Activated CD4-positive, alpha-beta T cell treated with anti-CD3 and anti-CD28 coated beads for 36 hours (primary cell): ENCODE data around the gene DNAH10. TPM values are rescaled to one million over a fixed set of nuclear protein-coding genes. Genes with fewer than 3 reads are reported as not detected.
"Not testable (repeated sequence)": the region's sequence is repeated elsewhere in the genome, so short reads cannot be mapped to it uniquely, and the experiment has no call there.

Experiments used
- ATAC-seq: fragments of 200-7000 bp; cut with Tn5 transposase; one replicate; pipeline ENCODE4 v1.10.0; 2021; ENCODE audit warnings: mild to moderate bottlenecking, moderate library complexity
- CTCF ChIA-PET: fragments of 350-600 bp; sonication (Branson Sonifier 250); formaldehyde crosslinking; loops from one replicate; lab custom pipeline; 2021; ENCODE audit warnings: antibody characterized with exemption; lab: Charles Lee
- POLR2A ChIA-PET: fragments of 350-600 bp; sonication (Branson Sonifier 250); formaldehyde crosslinking; loops from one replicate; lab custom pipeline; 2021; ENCODE audit warnings: antibody characterized with exemption, inconsistent platforms; lab: Charles Lee
- DNase-seq: peaks from one replicate; pipeline ENCODE4 v3.0.0-alpha.2; 2020
- H3K27ac Mint-ChIP-seq: one replicate; pipeline ENCODE4 v1.8.0; 2021; ENCODE audit warnings: mixed read lengths
- H3K27me3 Mint-ChIP-seq: one replicate; pipeline ENCODE4 v1.8.0; 2021; ENCODE audit warnings: mixed read lengths
- H3K36me3 Mint-ChIP-seq: one replicate; pipeline ENCODE4 v1.8.0; 2021; ENCODE audit warnings: low read depth, mixed read lengths
- H3K4me1 Mint-ChIP-seq: one replicate; pipeline ENCODE4 v1.8.0; 2021; ENCODE audit warnings: mixed read lengths
- H3K4me3 Mint-ChIP-seq: one replicate; pipeline ENCODE4 v1.8.0; 2021; ENCODE audit warnings: mild to moderate bottlenecking, moderate library complexity, mixed read lengths
- H3K9me3 Mint-ChIP-seq: one replicate; pipeline ENCODE4 v1.8.0; 2021; ENCODE audit warnings: low read depth, mixed read lengths
- intact Hi-C, 2 experiments: fragments of 100-400 bp; cut with DNase I in 1 of 2; cut with micrococcal nuclease in 1 of 2; formaldehyde crosslinking; loops; one replicate each; pipeline versions ENCODE4 v1.14.2 to v1.15.1; 2022 to 2024; cut with DNase I, micrococcal nuclease
- total RNA-seq, 2 experiments: library from RNA; stranded (reverse); gene quantifications; one replicate each; pipeline ENCODE4 v1.2.3, GENCODE V29; 2021

DNAH10 gene
- total RNA-seq, 2 experiments from 2014 or later: 0.16 to 0.37 TPM

- no peak for DNase-seq
- ATAC-seq: no peak
- intact Hi-C loops: no loop called here
- H3K27me3 Mint-ChIP-seq: no peaks in the 10 kb centered on the region
- peaks cover 11% of the 10 kb centered on the region for H3K4me1 Mint-ChIP-seq
- no peak overlapping the region for H3K4me3 Mint-ChIP-seq
- ChIA-PET POLR2A (no interaction called here), CTCF (interaction anchor here (0.6 to 1.9 kb wide), 3 partner anchors 17 to 456 kb away, joined by 3 to 6 read pairs (median 4); no protein-coding TSS in a partner anchor)
- no peaks in the 10 kb centered on the region for H3K9me3 Mint-ChIP-seq
- no peak overlapping the region for H3K27ac Mint-ChIP-seq
- peaks cover 14% of the 10 kb centered on the region for H3K36me3 Mint-ChIP-seq
Measured at GRCh38 chr12:123942911-123943648, 181.0 kb downstream of the DNAH10 start.

- H3K27ac Mint-ChIP-seq: no peak overlapping the region
- CTCF ChIA-PET: interaction anchor here (1.9 kb wide), 1 partner anchor 42 kb away, joined by 6 read pairs; no protein-coding TSS in a partner anchor
- H3K9me3 Mint-ChIP-seq: no peaks in the 10 kb centered on the region
- H3K4me1 Mint-ChIP-seq: peaks cover 4% of the 10 kb centered on the region
- H3K27me3 Mint-ChIP-seq: no peaks in the 10 kb centered on the region
- ATAC-seq (no peak), DNase-seq (no peak)
- no peak overlapping the region for H3K4me3 Mint-ChIP-seq
- H3K36me3 Mint-ChIP-seq: peaks cover 14% of the 10 kb centered on the region
- POLR2A ChIA-PET: no interaction called here
- intact Hi-C loops: no loop called here
Measured at GRCh38 chr12:123943816-123944215, 181.7 kb downstream of the DNAH10 start.

DNA sequence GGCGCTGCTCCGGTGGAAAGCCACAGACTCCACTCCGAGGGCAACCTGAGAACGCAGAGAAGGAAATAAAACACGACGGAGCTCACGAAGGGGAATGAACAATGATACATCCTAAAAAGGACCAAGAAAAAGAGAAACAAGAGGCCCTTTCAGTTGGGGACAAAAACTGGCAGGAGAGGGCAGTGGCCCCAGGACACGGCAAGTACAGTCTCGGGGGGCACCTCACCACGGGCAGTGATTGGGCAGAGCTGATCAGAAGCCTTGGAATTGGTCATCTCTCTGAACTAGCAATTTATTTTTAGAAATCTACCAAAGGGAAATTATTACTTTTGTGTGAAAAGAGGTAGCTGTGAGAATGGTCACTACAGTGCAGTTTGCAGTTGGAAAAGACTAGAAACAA, 182.6 kb downstream of the DNAH10 start:
- ATAC-seq (no peak), DNase-seq (no peak)
- intact Hi-C loops: no loop called here
- no peak overlapping the region for H3K27ac Mint-ChIP-seq
- H3K4me1 Mint-ChIP-seq: no peaks in the 10 kb centered on the region
- H3K9me3 Mint-ChIP-seq: no peaks in the 10 kb centered on the region
- CTCF ChIA-PET: interaction anchor here (0.6 kb wide), 1 partner anchor 57 kb away, joined by 3 read pairs; no protein-coding TSS in a partner anchor
- H3K27me3 Mint-ChIP-seq: no peaks in the 10 kb centered on the region
- POLR2A ChIA-PET: interaction anchor here (0.6 kb wide), 1 partner anchor 103 kb away, joined by 3 read pairs; no protein-coding TSS in a partner anchor
- no peak overlapping the region for H3K4me3 Mint-ChIP-seq
- H3K36me3 Mint-ChIP-seq: peaks cover 14% of the 10 kb centered on the region

DNA sequence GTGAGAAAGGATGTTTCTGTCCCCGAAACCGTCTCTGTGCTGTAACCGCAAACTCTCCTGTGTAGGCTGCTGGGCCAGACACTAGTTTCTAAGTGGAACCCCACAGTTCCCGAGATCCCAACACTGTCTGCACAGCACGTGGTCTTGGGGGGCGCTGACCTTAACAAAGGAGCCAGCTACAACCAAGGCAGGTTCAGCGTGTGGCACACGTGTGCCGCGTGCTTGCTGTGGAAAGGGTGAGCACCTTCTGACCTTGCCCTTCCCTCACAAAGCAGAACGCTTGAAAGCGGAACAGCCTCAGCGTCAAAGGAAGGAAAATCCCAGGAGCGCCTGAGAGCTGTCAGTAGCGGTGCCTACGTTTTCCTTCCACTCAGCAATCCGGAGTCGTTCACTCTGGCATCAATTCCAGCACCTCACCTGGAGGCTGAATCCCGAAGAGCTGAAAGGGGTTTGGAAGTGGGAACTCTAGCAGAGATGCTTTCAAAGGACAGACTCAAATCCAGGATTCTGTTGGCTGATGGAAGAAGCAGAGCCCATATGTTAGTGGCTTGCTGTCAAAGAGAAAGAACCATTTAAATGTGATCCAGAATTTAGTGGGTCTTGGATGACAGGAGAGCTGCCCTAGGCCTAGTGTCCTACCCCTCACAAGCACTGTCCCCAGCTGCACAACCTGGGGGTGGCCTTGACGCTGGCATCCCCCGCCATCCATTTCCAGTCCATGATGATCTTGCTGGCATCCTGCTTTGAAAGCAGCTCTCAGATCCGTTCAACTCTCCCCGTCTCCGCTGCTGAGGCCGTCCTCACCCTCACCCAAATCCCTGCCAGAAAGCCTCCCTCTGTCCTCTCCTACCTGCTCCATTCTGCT, 183.4 kb downstream of the DNAH10 start:
- intact Hi-C loops: no loop called here
- Mint-ChIP-seq H3K4me3 (no peak overlapping the region), H3K27ac (no peak overlapping the region), H3K9me3 (no peaks in the 10 kb centered on the region), H3K36me3 (peaks cover 14% of the 10 kb centered on the region), H3K27me3 (no peaks in the 10 kb centered on the region), H3K4me1 (no peaks in the 10 kb centered on the region)
- POLR2A ChIA-PET: interaction anchor here (0.6 kb wide), 1 partner anchor 103 kb away, joined by 3 read pairs; no protein-coding TSS in a partner anchor
- DNase-seq: no peak
- no peak for ATAC-seq
- CTCF ChIA-PET: no interaction called here

DNA sequence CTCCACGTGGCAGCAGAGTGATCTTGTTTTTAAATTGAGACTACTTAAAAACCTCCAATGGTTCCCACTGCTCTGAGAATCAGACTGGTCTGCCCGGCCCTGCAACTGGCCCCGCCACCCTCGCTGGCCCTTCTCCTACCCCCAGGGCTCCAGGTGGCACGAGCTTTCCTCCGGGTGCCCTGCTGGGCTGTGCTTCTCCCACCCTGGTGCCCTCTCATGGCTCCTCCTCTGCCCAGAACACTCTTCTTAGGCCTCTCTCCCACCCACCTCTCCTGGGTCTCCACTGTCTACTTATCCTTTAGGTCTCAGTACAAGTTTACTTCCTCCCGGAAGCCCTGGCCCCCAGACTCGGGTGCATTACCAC, 184.0 kb downstream of the DNAH10 start:
- Mint-ChIP-seq H3K4me3 (no peak overlapping the region), H3K9me3 (no peaks in the 10 kb centered on the region), H3K27ac (no peak overlapping the region), H3K27me3 (no peaks in the 10 kb centered on the region), H3K4me1 (no peaks in the 10 kb centered on the region), H3K36me3 (peaks cover 14% of the 10 kb centered on the region)
- intact Hi-C loops: no loop called here
- CTCF ChIA-PET: no interaction called here
- no peak for DNase-seq
- ATAC-seq: no peak
- POLR2A ChIA-PET: no interaction called here

- ATAC-seq, H3K4me3 Mint-ChIP-seq, H3K9me3 Mint-ChIP-seq, H3K27me3 Mint-ChIP-seq, intact Hi-C loops, CTCF ChIA-PET, DNase-seq, POLR2A ChIA-PET, H3K27ac Mint-ChIP-seq, H3K4me1 Mint-ChIP-seq: not testable (repeated sequence)
- H3K36me3 Mint-ChIP-seq: peaks cover 10% of the 10 kb centered on the region
Measured at GRCh38 chr12:123946516-123947505, 184.7 kb downstream of the DNAH10 start.

DNA sequence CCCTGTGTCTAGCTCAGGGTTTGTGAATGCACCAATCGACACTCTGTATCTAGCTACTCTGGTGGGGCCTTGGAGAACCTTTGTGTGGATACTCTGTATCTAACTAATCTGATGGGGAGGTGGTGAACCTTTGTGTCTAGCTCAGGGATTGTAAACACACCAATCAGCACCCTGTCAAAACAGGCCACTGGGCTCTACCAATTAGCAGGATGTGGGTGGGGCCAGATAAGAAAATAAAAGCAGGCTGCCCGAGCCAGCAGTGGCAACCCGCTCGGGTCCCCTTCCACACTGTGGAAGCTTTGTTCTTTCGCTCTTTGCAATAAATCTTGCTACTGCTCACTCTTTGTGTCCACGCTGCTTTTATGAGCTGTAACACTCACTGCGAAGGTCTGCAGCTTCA, 185.4 kb downstream of the DNAH10 start:
- H3K4me1 Mint-ChIP-seq, CTCF ChIA-PET, POLR2A ChIA-PET, H3K9me3 Mint-ChIP-seq, H3K27ac Mint-ChIP-seq, DNase-seq, ATAC-seq, intact Hi-C loops, H3K4me3 Mint-ChIP-seq, H3K27me3 Mint-ChIP-seq, H3K36me3 Mint-ChIP-seq: not testable (repeated sequence)

DNA sequence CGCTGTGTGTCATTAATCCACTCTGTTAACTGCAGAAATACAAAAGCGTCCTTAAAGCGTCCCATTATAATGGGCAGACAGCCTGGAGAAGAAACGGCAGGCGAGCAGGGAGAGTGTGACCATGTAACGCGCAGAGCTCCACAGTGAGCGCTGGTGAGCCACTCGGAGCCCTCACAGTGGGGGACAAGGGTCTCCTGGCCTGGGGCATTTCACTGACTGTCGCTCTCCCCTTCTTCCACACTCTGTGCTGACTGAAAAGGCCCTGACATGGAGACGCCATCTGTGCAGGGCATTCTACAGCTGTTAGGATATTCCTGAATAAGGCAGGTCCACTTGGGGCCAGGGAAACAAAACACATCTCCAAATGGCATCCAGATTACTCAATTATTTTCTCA, 186.3 kb downstream of the DNAH10 start:
- Mint-ChIP-seq H3K9me3 (no peaks in the 10 kb centered on the region), H3K4me1 (no peaks in the 10 kb centered on the region), H3K27ac (no peak overlapping the region), H3K4me3 (no peak overlapping the region), H3K36me3 (no peaks in the 10 kb centered on the region), H3K27me3 (no peaks in the 10 kb centered on the region)
- ChIA-PET CTCF (interaction anchor here (0.5 kb wide), 1 partner anchor 240 kb away, joined by 3 read pairs; no protein-coding TSS in a partner anchor), POLR2A (no interaction called here)
- ATAC-seq (no peak), DNase-seq (no peak)
- intact Hi-C loops: no loop called here

DNA sequence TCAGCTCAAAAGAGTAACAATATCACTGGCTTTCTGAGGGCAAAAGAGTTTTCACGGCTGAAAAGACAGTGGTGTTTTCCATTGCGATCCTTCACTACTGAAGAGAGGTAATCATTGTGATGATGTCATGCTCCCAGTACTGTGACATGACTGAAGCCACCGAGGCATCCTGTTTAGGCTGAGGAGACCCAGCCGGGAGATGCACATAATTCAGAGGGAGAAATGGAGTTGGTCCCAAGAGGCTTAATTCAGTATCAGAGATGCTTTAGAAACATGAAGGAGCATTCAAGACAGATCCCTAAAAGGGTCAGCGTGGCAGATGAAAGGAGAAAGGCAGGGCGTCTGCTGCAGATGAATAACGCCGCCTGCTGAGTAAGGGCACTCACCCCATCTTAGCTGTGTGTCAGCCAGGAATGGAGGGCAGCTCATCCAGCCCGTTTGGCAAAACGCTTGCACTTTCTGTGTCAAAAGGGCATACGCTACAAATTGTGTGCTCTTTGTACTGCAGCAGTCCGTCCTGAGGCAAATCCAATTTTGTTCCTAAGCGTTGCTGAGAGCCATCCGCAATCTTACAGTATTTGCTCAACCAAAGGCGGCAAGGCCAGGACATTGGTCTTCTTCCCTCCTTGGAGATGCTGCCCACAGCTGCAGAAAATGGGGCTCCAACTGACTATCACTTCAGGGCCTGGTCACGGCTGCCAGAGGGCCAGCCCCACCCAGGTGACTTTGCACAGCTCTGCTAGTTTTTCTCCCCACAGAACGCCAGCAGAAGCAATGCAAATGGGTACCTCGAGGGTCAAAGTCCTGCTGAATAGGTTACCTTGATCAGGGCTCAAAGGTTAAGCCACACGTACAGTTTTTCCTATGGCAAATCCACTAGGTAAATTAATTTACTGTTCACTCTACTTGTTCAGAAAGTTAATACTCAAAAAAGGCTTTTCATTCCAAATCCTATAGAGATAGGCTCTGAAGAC, 187.0 kb downstream of the DNAH10 start:
- Mint-ChIP-seq H3K27ac (no peak overlapping the region), H3K27me3 (no peaks in the 10 kb centered on the region), H3K4me3 (no peak overlapping the region), H3K9me3 (no peaks in the 10 kb centered on the region), H3K4me1 (no peaks in the 10 kb centered on the region), H3K36me3 (no peaks in the 10 kb centered on the region)
- DNase-seq (no peak), ATAC-seq (no peak)
- CTCF ChIA-PET: interaction anchor here (0.5 to 0.7 kb wide), 2 partner anchors 38 to 239 kb away, joined by 3 read pairs; no protein-coding TSS in a partner anchor
- POLR2A ChIA-PET: no interaction called here
- intact Hi-C loops: no loop called here

DNA sequence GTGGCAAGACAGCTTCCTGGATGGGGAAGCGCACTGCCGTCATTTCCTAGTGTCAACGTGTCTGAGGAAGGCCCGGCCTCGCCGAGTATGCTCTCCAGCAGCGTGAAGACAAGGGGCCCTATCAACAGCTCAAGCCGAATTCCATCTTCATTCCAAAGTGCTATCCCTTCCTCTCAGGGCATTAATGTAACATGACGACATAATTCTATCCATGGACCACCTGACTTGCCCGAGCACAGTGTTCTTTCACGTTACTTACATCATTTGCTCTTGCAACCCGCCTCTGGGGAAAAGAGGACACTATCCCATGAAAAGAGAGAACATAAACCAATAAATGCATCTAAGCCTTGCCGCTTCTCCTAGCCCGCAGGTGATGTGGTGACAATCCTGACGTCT, 187.7 kb downstream of the DNAH10 start:
- no peaks in the 10 kb centered on the region for H3K4me1 Mint-ChIP-seq
- intact Hi-C loops: no loop called here
- no peaks in the 10 kb centered on the region for H3K27me3 Mint-ChIP-seq
- ATAC-seq (no peak), DNase-seq (no peak)
- POLR2A ChIA-PET: no interaction called here
- CTCF ChIA-PET: interaction anchor here (0.7 kb wide), 1 partner anchor 37 kb away, joined by 3 read pairs; no protein-coding TSS in a partner anchor
- H3K4me3 Mint-ChIP-seq: no peak overlapping the region
- no peaks in the 10 kb centered on the region for H3K9me3 Mint-ChIP-seq
- H3K36me3 Mint-ChIP-seq: no peaks in the 10 kb centered on the region
- H3K27ac Mint-ChIP-seq: no peak overlapping the region
